ENCODE measurements around the gene XXYLT1. TPM values are rescaled to one million over a fixed set of nuclear protein-coding genes. Genes with fewer than 3 reads are reported as not detected.

Gene XXYLT1
- total RNA-seq, 2 donors from 2014 or later, result 1.3 to 4.2 TPM

DNA sequence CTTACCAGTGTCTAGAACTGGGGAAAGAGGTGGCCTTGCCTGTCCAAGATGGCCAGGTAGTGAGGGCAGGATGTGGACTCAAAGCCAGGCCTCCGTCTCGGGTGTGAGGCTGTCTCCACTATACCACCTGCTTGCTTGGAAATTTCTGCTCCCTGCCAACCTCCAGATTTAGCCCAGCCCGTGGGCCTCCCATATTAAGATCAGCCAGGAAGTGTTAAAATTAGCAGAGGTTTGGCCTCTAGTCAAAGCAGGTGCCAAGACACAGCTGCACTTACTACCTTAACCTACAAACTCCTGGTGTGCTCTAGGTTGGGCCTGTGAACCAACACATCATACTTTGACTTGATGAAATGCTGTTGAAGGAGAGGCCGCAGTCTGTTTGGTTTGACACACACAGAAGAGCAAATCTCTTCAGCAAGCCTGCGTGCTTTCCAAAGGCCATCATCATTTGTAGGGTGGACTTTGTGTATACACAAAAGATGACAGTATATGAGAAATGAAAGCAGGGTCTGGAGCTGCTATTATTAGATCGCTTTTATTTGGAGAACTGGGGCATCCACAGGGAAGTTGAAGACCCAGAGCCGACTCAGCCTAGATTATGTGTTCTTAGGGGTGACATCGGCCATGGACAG lies 206.5 kb downstream of the XXYLT1 start:
- no peaks in the 10 kb centered on the region for H3K9me3 ChIP-seq
- TF ChIP-seq, protein P1, sequence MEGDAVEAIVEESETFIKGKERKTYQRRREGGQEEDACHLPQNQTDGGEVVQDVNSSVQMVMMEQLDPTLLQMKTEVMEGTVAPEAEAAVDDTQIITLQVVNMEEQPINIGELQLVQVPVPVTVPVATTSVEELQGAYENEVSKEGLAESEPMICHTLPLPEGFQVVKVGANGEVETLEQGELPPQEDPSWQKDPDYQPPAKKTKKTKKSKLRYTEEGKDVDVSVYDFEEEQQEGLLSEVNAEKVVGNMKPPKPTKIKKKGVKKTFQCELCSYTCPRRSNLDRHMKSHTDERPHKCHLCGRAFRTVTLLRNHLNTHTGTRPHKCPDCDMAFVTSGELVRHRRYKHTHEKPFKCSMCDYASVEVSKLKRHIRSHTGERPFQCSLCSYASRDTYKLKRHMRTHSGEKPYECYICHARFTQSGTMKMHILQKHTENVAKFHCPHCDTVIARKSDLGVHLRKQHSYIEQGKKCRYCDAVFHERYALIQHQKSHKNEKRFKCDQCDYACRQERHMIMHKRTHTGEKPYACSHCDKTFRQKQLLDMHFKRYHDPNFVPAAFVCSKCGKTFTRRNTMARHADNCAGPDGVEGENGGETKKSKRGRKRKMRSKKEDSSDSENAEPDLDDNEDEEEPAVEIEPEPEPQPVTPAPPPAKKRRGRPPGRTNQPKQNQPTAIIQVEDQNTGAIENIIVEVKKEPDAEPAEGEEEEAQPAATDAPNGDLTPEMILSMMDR (IDR thresholded peaks at IDR 0.05), result no peak
- no peak for TF ChIP-seq POLR2A (IDR thresholded peaks at IDR 0.05)
- H3K27me3 ChIP-seq, result no peaks in the 10 kb centered on the region
- H3K36me3 ChIP-seq (replicated peaks in 1 of 2; ENCODE audit: insufficient read depth in 1 of 2, low read depth in 2 of 2), result no peaks in the 10 kb centered on the region
- no peak for DNase-seq
- no peaks in the 10 kb centered on the region for H3K4me1 ChIP-seq
- no peak overlapping the region for H3K4me3 ChIP-seq
- no peak for ATAC-seq
- 55 to 63% methylated on average over 7 to 8 of the region's 8 CpGs for WGBS, 2 donors
- intact Hi-C loops (cut with DNase I), result no loop called here
- H3K27ac ChIP-seq, result no peak overlapping the region

DNA sequence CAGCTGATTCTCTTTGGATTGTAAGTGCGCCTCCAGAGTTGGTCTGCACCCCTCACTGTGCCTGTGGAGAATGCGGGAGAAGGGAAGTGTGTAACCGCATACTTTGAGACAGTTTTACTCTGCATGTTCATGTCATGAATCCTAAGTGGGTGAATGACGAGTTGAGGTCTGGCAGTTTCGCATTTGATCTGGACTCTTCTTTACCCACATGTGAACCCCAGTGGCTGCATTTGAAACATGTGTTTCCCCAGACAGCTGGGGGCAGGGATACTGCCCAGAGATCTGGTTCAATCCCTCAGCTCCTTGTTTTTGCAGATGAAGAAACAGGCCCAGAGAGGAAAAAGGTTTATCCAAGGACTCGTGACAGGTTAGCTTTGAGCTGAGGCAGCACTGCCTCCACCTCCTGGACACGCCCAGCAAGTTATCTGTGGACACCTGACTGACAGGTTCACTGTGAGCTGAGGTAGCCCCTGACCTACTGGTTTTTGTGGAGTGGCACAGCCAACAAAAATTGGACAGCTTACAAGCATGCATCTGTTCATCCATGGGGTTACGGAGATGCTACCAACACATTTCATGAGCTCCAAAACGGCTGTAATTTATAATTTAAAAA lies 207.3 kb downstream of the XXYLT1 start:
- Histone ChIP-seq H3K27ac (no peak overlapping the region), H3K27me3 (no peaks in the 10 kb centered on the region), H3K4me3 (no peak overlapping the region), H3K9me3 (no peaks in the 10 kb centered on the region), H3K36me3 (replicated peaks in 1 of 2; ENCODE audit: insufficient read depth in 1 of 2, low read depth in 2 of 2) (no peaks in the 10 kb centered on the region), H3K4me1 (no peaks in the 10 kb centered on the region)
- intact Hi-C loops (cut with DNase I), result no loop called here
- WGBS, 2 donors, result 75 to 88% methylated on average over 6 to 9 of the region's 9 CpGs
- DNase-seq (no peak), ATAC-seq (no peak)
- no peak for TF ChIP-seq POLR2A (IDR thresholded peaks at IDR 0.05)
- TF ChIP-seq, protein P1 (IDR thresholded peaks at IDR 0.05), result no peak

DNA sequence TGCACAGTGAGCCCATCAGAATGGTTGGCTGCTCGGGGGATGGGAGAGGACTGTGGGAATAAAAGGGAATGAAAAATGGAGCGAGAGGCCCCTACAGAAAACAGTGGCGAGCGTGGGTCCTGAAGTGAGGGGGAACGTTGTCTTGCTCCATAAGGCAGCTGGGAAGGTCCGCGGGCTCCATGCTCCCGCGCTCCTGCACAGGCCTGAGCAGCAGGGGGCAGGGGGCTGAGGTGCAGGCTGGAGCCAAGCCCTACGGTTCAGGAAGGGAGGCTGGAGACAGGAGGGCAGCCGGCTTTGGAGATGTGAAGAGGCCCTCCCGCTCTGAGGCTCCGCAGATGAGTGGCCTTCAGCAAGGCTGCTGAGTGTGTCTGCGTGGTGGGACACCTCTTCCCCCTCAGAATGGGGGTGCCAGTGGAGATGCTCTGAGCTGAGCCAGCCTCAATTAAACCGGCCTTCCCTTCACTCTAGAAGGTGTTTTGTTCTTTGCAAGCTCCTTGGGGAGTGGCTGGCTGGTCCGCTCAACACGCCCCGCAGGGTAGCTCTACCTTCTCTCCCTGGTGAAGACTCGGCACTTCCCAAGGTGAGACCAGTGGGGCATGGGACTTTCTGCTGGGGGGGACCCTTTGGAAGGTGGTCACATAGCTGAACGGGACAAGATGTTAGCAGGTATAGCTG lies 208.0 kb downstream of the XXYLT1 start:
- ATAC-seq (no peak), DNase-seq (no peak)
- Histone ChIP-seq H3K27ac (no peak overlapping the region), H3K27me3 (no peaks in the 10 kb centered on the region), H3K4me3 (no peak overlapping the region), H3K9me3 (no peaks in the 10 kb centered on the region), H3K36me3 (replicated peaks in 1 of 2; ENCODE audit: insufficient read depth in 1 of 2, low read depth in 2 of 2) (no peaks in the 10 kb centered on the region), H3K4me1 (no peaks in the 10 kb centered on the region)
- TF ChIP-seq POLR2A (IDR thresholded peaks at IDR 0.05), result no peak
- TF ChIP-seq, protein P1 (IDR thresholded peaks at IDR 0.05), result no peak
- intact Hi-C loops (cut with DNase I), result no loop called here
- 87 to 90% methylated on average over 10 to 20 of the region's 20 CpGs for WGBS, 2 donors

DNA sequence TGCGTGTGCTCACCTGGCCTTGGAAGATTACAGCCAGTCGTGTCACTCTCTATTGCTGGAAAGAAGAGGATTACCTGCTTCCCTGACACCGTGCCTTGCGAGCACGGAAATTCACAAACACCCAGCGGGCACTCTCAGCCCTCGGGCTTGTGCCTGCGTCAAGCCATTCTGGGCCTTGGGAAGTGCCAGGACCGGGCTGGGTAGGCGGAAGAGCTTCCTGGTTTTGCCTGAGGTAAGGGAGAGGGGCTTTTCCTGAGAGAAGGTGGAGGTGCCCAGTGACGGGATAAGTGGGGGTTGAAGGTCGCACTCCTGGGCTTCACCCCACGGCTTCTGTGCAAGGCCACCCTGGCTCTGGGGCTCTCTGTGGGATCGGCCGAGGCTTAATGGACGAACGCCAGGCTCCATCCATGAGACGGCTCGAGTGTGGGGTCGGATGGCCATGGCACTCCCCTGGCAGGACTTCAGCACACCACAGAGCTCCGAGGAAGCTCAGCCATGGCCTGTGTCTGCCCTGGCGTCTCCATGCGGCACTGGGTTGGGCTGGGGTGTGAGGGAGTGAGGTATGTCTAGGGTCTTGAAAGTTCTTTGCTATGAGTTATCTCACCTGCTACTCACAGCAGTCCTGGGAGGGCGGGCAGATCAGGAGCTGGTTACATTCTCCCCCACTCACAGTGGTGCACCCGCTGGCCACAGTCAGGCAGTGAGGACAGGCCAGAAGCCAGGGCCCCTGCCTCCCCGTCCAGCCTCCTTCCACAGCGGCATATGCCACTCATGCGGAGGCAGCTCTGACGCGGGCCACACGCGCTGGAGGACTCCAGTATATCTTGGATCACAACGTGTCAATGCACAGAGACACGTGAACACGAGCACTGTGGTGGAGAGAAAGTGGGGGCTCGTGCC lies 209.0 kb downstream of the XXYLT1 start:
- Histone ChIP-seq H3K4me3 (no peak overlapping the region), H3K9me3 (no peaks in the 10 kb centered on the region), H3K4me1 (no peaks in the 10 kb centered on the region), H3K27me3 (no peaks in the 10 kb centered on the region), H3K27ac (no peak overlapping the region), H3K36me3 (replicated peaks in 1 of 2; ENCODE audit: insufficient read depth in 1 of 2, low read depth in 2 of 2) (no peaks in the 10 kb centered on the region)
- intact Hi-C loops (cut with DNase I), result no loop called here
- TF ChIP-seq, protein P1 (IDR thresholded peaks at IDR 0.05), result no peak
- TF ChIP-seq POLR2A (IDR thresholded peaks at IDR 0.05), result no peak
- WGBS, 2 donors, result 78 to 82% methylated on average over 16 to 36 of the region's 36 CpGs
- DNase-seq, result no peak
- no peak for ATAC-seq
